ENCODE results near the gene ELF1. TPM values are rescaled to one million over a fixed set of nuclear protein-coding genes. Genes with fewer than 3 reads are reported as not detected.
"Not testable (repeated sequence)": the region's sequence is repeated elsewhere in the genome, so short reads cannot be mapped to it uniquely, and the experiment has no call there.

ELF1 gene
- total RNA-seq, 2 experiments from 2014 or later: 70.8 to 71.2 TPM

GRCh38 chr13:40929883-40930282 lies 89.2 kb downstream of the ELF1 start:
- H3K4me3 Mint-ChIP-seq; H3K27me3 Mint-ChIP-seq; H3K9me3 Mint-ChIP-seq; intact Hi-C loops (cut with micrococcal nuclease); DNase-seq: not testable (repeated sequence)
- CTCF ChIA-PET: interaction anchor here (0.6 to 1.2 kb wide), 2 partner anchors 9 kb away, joined by 3 to 5 read pairs; no protein-coding TSS in a partner anchor
- Mint-ChIP-seq H3K4me1 (ENCODE audit: low read depth) (peaks cover 18% of the 10 kb centered on the region), H3K36me3 (peaks cover 23% of the 10 kb centered on the region), H3K27ac (peak overlapping the region; percentile 62)
- POLR2A ChIA-PET: interaction anchor here (1.0 kb wide), 1 partner anchor 40 kb away, joined by 3 read pairs; no protein-coding TSS in a partner anchor

- intact Hi-C loops (cut with micrococcal nuclease): no loop called here
- no peak overlapping the region for H3K4me3 Mint-ChIP-seq
- peaks cover 22% of the 10 kb centered on the region for H3K36me3 Mint-ChIP-seq
- CTCF ChIA-PET: interaction anchor here (0.7 kb wide), 1 partner anchor 47 kb away, joined by 3 read pairs; no protein-coding TSS in a partner anchor
- H3K4me1 Mint-ChIP-seq (ENCODE audit: low read depth): peaks cover 13% of the 10 kb centered on the region
- H3K27me3 Mint-ChIP-seq: no peaks in the 10 kb centered on the region
- no peak for DNase-seq
- no peaks in the 10 kb centered on the region for H3K9me3 Mint-ChIP-seq
- POLR2A ChIA-PET: interaction anchor here (1.0 kb wide), 1 partner anchor 41 kb away, joined by 3 read pairs; no protein-coding TSS in a partner anchor
- H3K27ac Mint-ChIP-seq: peak overlapping the region; percentile 61
Observed at GRCh38 chr13:40928980-40929379, 90.1 kb downstream of the ELF1 start.

DNA sequence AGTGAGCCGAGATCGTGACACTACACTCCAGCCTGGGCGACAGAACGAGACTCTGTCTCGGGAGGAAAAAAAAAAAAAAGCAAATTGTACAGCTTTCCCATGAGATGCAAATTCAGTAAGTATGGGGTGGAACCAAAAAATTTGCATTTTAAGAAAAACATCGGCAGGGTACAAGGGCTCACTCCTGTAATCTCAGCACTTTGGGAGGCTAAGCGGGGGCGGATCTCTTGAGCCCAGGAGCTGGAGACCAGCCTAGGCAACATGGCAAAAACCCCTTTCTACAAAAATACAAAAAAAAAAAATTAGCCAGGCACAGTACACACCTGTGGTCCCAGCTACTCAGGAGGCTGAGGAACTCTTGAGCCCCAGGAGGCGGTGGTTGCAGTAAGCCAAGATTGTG lies 91.2 kb downstream of the ELF1 start:
- intact Hi-C loops (cut with micrococcal nuclease): no loop called here
- Mint-ChIP-seq H3K4me3 (no peak overlapping the region), H3K4me1 (ENCODE audit: low read depth) (peaks cover 4% of the 10 kb centered on the region), H3K27me3 (no peaks in the 10 kb centered on the region), H3K9me3 (no peaks in the 10 kb centered on the region), H3K36me3 (peaks cover 13% of the 10 kb centered on the region), H3K27ac (no peak overlapping the region)
- POLR2A ChIA-PET: no interaction called here
- CTCF ChIA-PET: interaction anchor here (1.4 kb wide), 1 partner anchor 9 kb away, joined by 3 read pairs; no protein-coding TSS in a partner anchor
- no peak for DNase-seq

GRCh38 chr13:40923867-40924266 lies 95.2 kb downstream of the ELF1 start:
- intact Hi-C loops (cut with micrococcal nuclease): loop anchor here (5.0 kb wide), 1 partner anchor 58 kb away; no protein-coding TSS in a partner anchor
- CTCF ChIA-PET: interaction anchor here (1.2 kb wide), 1 partner anchor 130 kb away, joined by 4 read pairs; no protein-coding TSS in a partner anchor
- H3K4me3 Mint-ChIP-seq: no peak overlapping the region
- H3K36me3 Mint-ChIP-seq: peaks cover 2% of the 10 kb centered on the region
- no peaks in the 10 kb centered on the region for H3K27me3 Mint-ChIP-seq
- no peaks in the 10 kb centered on the region for H3K9me3 Mint-ChIP-seq
- H3K4me1 Mint-ChIP-seq (ENCODE audit: low read depth): peaks cover 13% of the 10 kb centered on the region
- no peak for DNase-seq
- POLR2A ChIA-PET: interaction anchor here (0.5 kb wide), 1 partner anchor 40 kb away, joined by 3 read pairs; no protein-coding TSS in a partner anchor
- H3K27ac Mint-ChIP-seq: no peak overlapping the region

DNA sequence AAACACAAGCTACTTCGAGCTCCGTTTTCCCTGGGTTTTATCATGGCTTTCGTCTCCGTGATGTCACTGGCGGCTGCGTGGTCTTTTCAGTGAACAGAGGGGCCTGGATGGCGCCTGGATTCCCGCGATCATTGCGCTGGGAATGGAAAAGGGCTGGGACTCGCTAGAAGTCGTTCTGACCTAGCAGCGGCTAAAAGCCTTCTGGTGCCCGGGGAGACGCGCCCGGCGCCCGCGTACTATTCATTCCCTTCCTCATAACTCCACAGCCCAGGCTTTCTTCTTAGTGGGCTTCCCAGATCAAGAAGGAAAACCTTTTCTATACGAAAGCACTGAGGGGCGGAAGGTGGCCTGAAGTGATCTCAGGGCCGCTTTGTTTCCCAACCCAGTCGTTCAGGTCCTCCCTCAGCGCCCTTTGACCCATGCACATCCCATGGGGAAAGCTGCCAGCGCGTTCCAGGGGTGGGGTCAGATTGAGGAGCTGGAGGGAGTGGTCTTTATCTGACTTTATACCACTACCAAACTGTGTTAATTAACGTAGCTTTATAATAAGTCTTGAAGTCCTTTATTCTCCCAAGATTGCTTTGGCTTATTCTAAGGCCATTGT lies 96.6 kb downstream of the ELF1 start:
- intact Hi-C loops (cut with micrococcal nuclease): loop anchor here (5.0 kb wide), 1 partner anchor 60 kb away; no protein-coding TSS in a partner anchor
- no peak for DNase-seq
- peaks cover 15% of the 10 kb centered on the region for H3K4me1 Mint-ChIP-seq (ENCODE audit: low read depth)
- ChIA-PET POLR2A (interaction anchor here (1.2 to 1.4 kb wide), 3 partner anchors 15 to 97 kb away, joined by 3 to 9 read pairs (median 4); partner anchors contain the start of gene ELF1), CTCF (interaction anchor here (0.9 to 2.2 kb wide), 8 partner anchors 10 to 98 kb away, joined by 3 to 10 read pairs (median 4); partner anchors contain the start of gene ELF1)
- peaks cover 2% of the 10 kb centered on the region for H3K36me3 Mint-ChIP-seq
- H3K9me3 Mint-ChIP-seq: no peaks in the 10 kb centered on the region
- peak overlapping the region; percentile 68 for H3K4me3 Mint-ChIP-seq
- no peaks in the 10 kb centered on the region for H3K27me3 Mint-ChIP-seq
- H3K27ac Mint-ChIP-seq: peak overlapping the region; percentile 60

DNA sequence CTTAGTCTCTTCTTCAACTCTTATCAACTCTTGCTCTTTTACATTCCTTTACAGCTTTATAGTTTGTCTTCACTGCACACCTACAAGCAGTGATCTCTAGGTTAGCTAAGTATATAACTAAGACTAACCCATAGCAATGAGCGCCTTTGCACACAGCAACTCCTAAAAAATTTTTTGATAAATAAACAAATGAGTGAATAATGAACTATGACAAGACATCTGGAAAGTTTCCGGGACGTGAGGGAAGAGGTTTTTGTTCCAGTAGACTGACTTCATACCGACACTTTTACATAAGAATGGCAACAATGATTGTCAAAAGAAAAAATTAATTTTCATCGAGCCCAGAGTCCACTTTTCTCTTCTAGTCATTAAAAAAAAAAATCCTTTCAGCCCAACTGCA lies 98.3 kb downstream of the ELF1 start:
- peaks cover 2% of the 10 kb centered on the region for H3K36me3 Mint-ChIP-seq
- peak overlapping the region; percentile 96 for H3K4me3 Mint-ChIP-seq
- peak overlapping the region; percentile 90 for H3K27ac Mint-ChIP-seq
- intact Hi-C loops (cut with micrococcal nuclease): loop anchor here (1.0 to 5.0 kb wide), 5 partner anchors 61 to 150 kb away; partner anchors contain the start of genes MRPS31 and WBP4
- DNase-seq: no peak
- H3K27me3 Mint-ChIP-seq: no peaks in the 10 kb centered on the region
- ChIA-PET POLR2A (interaction anchor here (0.6 to 1.5 kb wide), 5 partner anchors 14 to 350 kb away, joined by 3 to 9 read pairs (median 4); partner anchors contain the start of gene SLC25A15), CTCF (interaction anchor here (0.6 to 2.2 kb wide), 16 partner anchors 9 to 282 kb away, joined by 3 to 10 read pairs (median 4); partner anchors contain the start of genes SLC25A15 and WBP4)
- H3K9me3 Mint-ChIP-seq: no peaks in the 10 kb centered on the region
- H3K4me1 Mint-ChIP-seq (ENCODE audit: low read depth): peaks cover 29% of the 10 kb centered on the region

DNA sequence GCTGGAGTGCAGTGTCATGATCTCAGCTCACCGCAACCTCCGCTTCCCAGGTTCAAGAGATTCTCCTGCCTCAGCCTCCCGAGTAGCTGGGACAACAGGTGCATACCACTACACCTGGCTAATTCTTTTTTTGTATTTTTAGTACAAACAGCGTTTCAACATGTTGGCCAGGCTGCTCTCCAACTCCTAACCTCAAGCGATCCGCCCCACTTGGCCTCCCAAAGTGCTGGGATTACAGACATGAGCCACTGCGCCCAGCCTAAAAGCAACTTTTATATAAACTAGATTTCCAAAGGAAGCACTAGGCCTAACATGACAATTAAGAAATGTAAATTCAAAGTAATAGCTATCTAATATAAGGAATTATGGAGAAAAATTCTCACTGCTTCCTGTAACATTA lies 99.2 kb downstream of the ELF1 start:
- H3K9me3 Mint-ChIP-seq, DNase-seq, H3K36me3 Mint-ChIP-seq, POLR2A ChIA-PET, H3K27ac Mint-ChIP-seq, H3K27me3 Mint-ChIP-seq, H3K4me3 Mint-ChIP-seq: not testable (repeated sequence)
- CTCF ChIA-PET: interaction anchor here (0.6 to 1.4 kb wide), 4 partner anchors 8 to 57 kb away, joined by 3 read pairs; no protein-coding TSS in a partner anchor
- intact Hi-C loops (cut with micrococcal nuclease): loop anchor here (2.0 to 10.0 kb wide), 5 partner anchors 62 to 143 kb away; partner anchors contain the start of gene WBP4
- H3K4me1 Mint-ChIP-seq (ENCODE audit: low read depth): peaks cover 36% of the 10 kb centered on the region

- Mint-ChIP-seq H3K9me3 (no peaks in the 10 kb centered on the region), H3K27me3 (no peaks in the 10 kb centered on the region), H3K4me1 (ENCODE audit: low read depth) (peaks cover 36% of the 10 kb centered on the region), H3K36me3 (peaks cover 2% of the 10 kb centered on the region), H3K4me3 (no peak overlapping the region), H3K27ac (no peak overlapping the region)
- DNase-seq: no peak
- ChIA-PET POLR2A (no interaction called here), CTCF (no interaction called here)
- intact Hi-C loops (cut with micrococcal nuclease): loop anchor here (10.0 kb wide), 1 partner anchor 102 kb away; no protein-coding TSS in a partner anchor
Observed at GRCh38 chr13:40916207-40916998, 102.7 kb downstream of the ELF1 start.

DNA sequence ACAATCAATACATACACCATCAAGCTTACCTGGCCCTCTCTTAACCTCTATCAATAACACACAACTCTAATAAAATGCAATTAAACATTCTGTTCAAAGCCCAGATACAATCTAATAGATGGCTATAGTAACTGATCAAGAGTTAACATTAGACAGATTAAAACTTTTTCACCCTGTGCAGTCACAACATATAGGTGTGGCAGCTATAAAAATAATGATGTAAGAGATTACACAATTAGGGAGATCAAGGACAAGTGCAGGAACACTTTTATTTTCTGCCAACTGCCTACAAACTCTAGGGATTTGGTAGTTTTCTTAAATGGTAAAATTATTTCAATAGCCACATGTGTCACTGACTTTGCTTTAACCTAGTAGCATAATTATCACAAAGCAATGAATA lies 104.3 kb downstream of the ELF1 start:
- intact Hi-C loops (cut with micrococcal nuclease): loop anchor here (10.0 kb wide), 1 partner anchor 100 kb away; no protein-coding TSS in a partner anchor
- DNase-seq, H3K4me3 Mint-ChIP-seq, POLR2A ChIA-PET, H3K27ac Mint-ChIP-seq, H3K27me3 Mint-ChIP-seq, CTCF ChIA-PET, H3K36me3 Mint-ChIP-seq, H3K9me3 Mint-ChIP-seq: not testable (repeated sequence)
- peaks cover 39% of the 10 kb centered on the region for H3K4me1 Mint-ChIP-seq (ENCODE audit: low read depth)

DNA sequence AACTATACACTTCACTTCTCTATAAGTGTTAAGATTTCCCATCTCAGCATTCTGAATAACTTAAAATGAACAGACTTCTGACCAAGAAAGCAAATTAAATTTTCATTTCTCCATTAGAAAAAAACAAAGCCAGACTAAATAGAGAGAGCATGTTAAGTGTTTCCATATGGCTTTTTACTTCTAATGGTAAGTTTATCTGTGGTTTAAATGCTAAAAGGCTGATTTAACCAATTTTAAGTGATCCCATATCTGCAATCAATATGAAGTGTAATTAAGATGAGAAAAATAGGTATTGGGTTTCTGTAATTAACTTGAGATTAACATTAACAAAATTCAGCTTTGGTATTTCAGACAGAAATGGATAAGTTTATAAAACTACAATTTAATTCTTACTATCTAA lies 107.8 kb downstream of the ELF1 start:
- peaks cover 6% of the 10 kb centered on the region for H3K36me3 Mint-ChIP-seq
- no peaks in the 10 kb centered on the region for H3K27me3 Mint-ChIP-seq
- no peak overlapping the region for H3K4me3 Mint-ChIP-seq
- H3K9me3 Mint-ChIP-seq: no peaks in the 10 kb centered on the region
- no peak overlapping the region for H3K27ac Mint-ChIP-seq
- ChIA-PET CTCF (interaction anchor here (1.4 kb wide), 1 partner anchor 10 kb away, joined by 4 read pairs; no protein-coding TSS in a partner anchor), POLR2A (no interaction called here)
- intact Hi-C loops (cut with micrococcal nuclease): loop anchor here (10.0 kb wide), 1 partner anchor 97 kb away; no protein-coding TSS in a partner anchor
- H3K4me1 Mint-ChIP-seq (ENCODE audit: low read depth): peaks cover 22% of the 10 kb centered on the region
- DNase-seq: no peak

DNA sequence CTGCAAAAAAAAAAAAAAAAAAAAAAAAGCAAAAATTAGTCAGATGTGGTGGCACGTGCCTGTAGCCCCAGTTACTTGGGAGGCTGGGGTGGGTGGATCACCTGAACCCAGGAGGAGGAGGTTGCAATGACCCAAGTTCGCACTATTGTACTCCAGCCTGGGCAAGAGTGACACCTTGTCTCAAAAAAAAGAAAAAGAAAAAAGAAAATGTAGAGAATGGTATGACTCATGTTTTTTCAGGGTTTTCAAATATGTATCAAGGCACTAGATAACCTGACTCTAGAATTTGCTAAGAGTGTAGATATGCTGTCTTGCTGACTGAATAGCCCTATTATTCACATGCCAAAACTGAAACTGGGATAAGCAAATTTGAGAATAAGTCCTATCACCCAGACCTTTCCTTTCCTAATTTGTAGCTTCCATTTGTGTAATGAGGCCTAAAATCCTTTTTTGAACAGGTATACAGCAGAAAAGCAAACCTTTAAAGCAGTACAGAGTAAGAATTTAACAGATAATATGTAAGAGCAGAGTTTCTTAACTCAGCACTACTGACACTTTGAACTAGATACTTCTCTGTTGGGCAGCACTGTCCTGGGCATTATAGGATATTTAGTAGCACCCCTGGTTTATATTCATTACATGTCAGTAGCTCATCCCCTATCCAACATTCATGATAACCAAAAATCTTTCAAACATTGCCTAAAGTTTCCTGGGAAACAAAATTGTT lies 108.6 kb downstream of the ELF1 start:
- no peaks in the 10 kb centered on the region for H3K9me3 Mint-ChIP-seq
- no peaks in the 10 kb centered on the region for H3K27me3 Mint-ChIP-seq
- peak; percentile 54 for DNase-seq
- CTCF ChIA-PET: interaction anchor here (0.7 to 1.4 kb wide), 2 partner anchors 11 to 12 kb away, joined by 3 to 4 read pairs; no protein-coding TSS in a partner anchor
- H3K27ac Mint-ChIP-seq: peak overlapping the region; percentile 70
- H3K4me3 Mint-ChIP-seq: no peak overlapping the region
- intact Hi-C loops (cut with micrococcal nuclease): loop anchor here (10.0 kb wide), 1 partner anchor 96 kb away; no protein-coding TSS in a partner anchor
- POLR2A ChIA-PET: interaction anchor here (1.1 kb wide), 1 partner anchor 121 kb away, joined by 3 read pairs; the partner anchor contains the start of gene SLC25A15
- H3K36me3 Mint-ChIP-seq: peaks cover 8% of the 10 kb centered on the region
- H3K4me1 Mint-ChIP-seq (ENCODE audit: low read depth): peaks cover 18% of the 10 kb centered on the region
